K562 (cell line): Measurements from ENCODE around the gene WWC2. TPM values are rescaled to one million over a fixed set of nuclear protein-coding genes. Genes with fewer than 3 reads are reported as not detected.

Experiments used
- ATAC-seq: fragments of 200-7000 bp; cut with Tn5 transposase; 3 replicates; pipeline ENCODE4 v1.9.1; 2020; ENCODE audit warnings: moderate library complexity
- BruUV-seq: library from RNA; stranded (reverse); fragments of 400-500 nt; replicated peaks from 2 replicates; lab custom pipeline; 2021; lab: Mats Ljungman, UMichigan
- CTCF ChIA-PET: fragments of 300-600 bp; formaldehyde crosslinking; extraction: SDS; loops from one replicate; lab custom pipeline; 2021; ENCODE audit warnings: low intra/inter-chr PET ratio; lab: Yijun Ruan, JAX
- POLR2A ChIA-PET: fragments of 300-600, 350-650 bp; sonication (Branson Sonifier 250); formaldehyde crosslinking; extraction: SDS; loops from one replicate; lab custom pipeline; 2021; ENCODE audit warnings: antibody characterized with exemption, inconsistent platforms; lab: Yijun Ruan, JAX
- DNase-seq, 4 experiments: peaks; one replicate each; pipeline versions ENCODE4 v3.0.0 to v3.0.0-alpha.2; 2011 to 2018; ENCODE audit warnings: low spot score in 3 of 4, mixed read lengths in 3 of 4; ENCODE audit errors: extremely low read depth in 1 of 4
- FAIRE-seq: peaks from 2 replicates; lab custom pipeline; 2011; peaks lifted over from hg19 to GRCh38; lab: Jason Lieb, UNC
- H2AFZ ChIP-seq: 2 replicates; pipeline ENCODE4 v1.6.0; 2011; ENCODE audit warnings: low read depth, low read length, control low read depth, inconsistent platforms
- H3K27ac ChIP-seq: fragments of 200-600 bp; 3 replicates; pipeline ENCODE4 v1.8.0; 2011; ENCODE audit warnings: low read depth, mild to moderate bottlenecking, control low read depth, inconsistent platforms, low read length, moderate library complexity, mixed read lengths; ENCODE audit errors: extremely low read depth
- H3K27me3 ChIP-seq, 2 experiments: fragments of 300-600 bp in 1 of 2; 2 replicates in 1 of 2; 3 replicates in 1 of 2; pipeline versions ENCODE4 v1.6.0 to v1.8.0; 2011; ENCODE audit warnings: inconsistent platforms in 2 of 2, low read length in 2 of 2, mild to moderate bottlenecking in 1 of 2, mixed read lengths in 1 of 2, moderate library complexity in 1 of 2; ENCODE audit not compliant: control insufficient read depth in 2 of 2, insufficient read depth in 2 of 2
- H3K36me3 ChIP-seq: fragments of 300-600 bp; 3 replicates; pipeline ENCODE4 v1.8.0; 2011; ENCODE audit warnings: mild to moderate bottlenecking, low read length, inconsistent platforms; ENCODE audit not compliant: control insufficient read depth, insufficient read depth
- H3K4me1 ChIP-seq, 2 experiments: fragments of 200-600 bp in 1 of 2; replicated peaks in 1 of 2; 2 replicates in 1 of 2; 3 replicates in 1 of 2; pipeline versions ENCODE4 v1.5.1 to v1.8.0; 2011; ENCODE audit warnings: inconsistent platforms in 2 of 2, low read length in 2 of 2, mild to moderate bottlenecking in 1 of 2, mixed read lengths in 1 of 2, moderate library complexity in 1 of 2; ENCODE audit not compliant: control insufficient read depth in 2 of 2, insufficient read depth in 2 of 2
- H3K4me2 ChIP-seq: 2 replicates; pipeline ENCODE4 v1.6.1; 2011; ENCODE audit warnings: low read length, control low read depth, inconsistent platforms, mixed read lengths; ENCODE audit not compliant: insufficient read depth
- H3K4me3 ChIP-seq: fragments of 200-600 bp; sonication (generic), shearing (Covaris generic); 2 replicates; pipeline ENCODE4 v1.5.1; 2016; ENCODE audit warnings: control low read depth, inconsistent platforms
- H3K79me2 ChIP-seq: fragments of 200-600 bp; 3 replicates; pipeline ENCODE4 v1.8.0; 2011; ENCODE audit warnings: low read length, inconsistent platforms; ENCODE audit not compliant: control insufficient read depth, insufficient read depth
- H3K9ac ChIP-seq, 2 experiments: 2 replicates each; pipeline versions ENCODE4 v1.6.0 to v1.6.1; 2011; ENCODE audit warnings: low read depth in 2 of 2, low read length in 2 of 2, control low read depth in 1 of 2, inconsistent platforms in 1 of 2, mild to moderate bottlenecking in 1 of 2, mixed read lengths in 1 of 2; ENCODE audit not compliant: insufficient read depth in 1 of 2
- H3K9me1 ChIP-seq: one replicate; pipeline ENCODE4 v1.6.0; 2011; ENCODE audit warnings: inconsistent platforms, mild to moderate bottlenecking, low read length, moderate library complexity; ENCODE audit not compliant: control insufficient read depth, insufficient read depth
- H3K9me3 ChIP-seq: replicated peaks from 2 replicates; pipeline ENCODE4 v1.5.1; 2011; ENCODE audit warnings: low read depth, low read length, inconsistent platforms; ENCODE audit not compliant: control insufficient read depth, insufficient read depth
- H4K20me1 ChIP-seq: replicated peaks from 2 replicates; pipeline ENCODE4 v1.6.1; 2011; ENCODE audit warnings: low read length, inconsistent platforms, mixed read lengths; ENCODE audit not compliant: control insufficient read depth, insufficient read depth
- CCAR2 ChIP-seq: fragments of 200-400 bp; formaldehyde crosslinking; IDR thresholded peaks from 2 replicates; pipeline ENCODE4 v1.6.1; 2017; ENCODE audit warnings: mild to moderate bottlenecking, low read depth, low read length
- DPF2 ChIP-seq: fragments of 450-650 bp; IDR thresholded peaks from 2 replicates; pipeline ENCODE4 v1.6.1; 2016
- ELK3 ChIP-seq: fragments of 450-650 bp; formaldehyde crosslinking; IDR thresholded peaks from 2 replicates; pipeline ENCODE4 v1.4.0; 2020; ENCODE audit warnings: mild to moderate bottlenecking
- ESRRB ChIP-seq: fragments of 250-450 bp; sonication (Bioruptor Pico); IDR thresholded peaks from 2 replicates; pipeline ENCODE4 v1.5.0; 2020; ENCODE audit warnings: mild to moderate bottlenecking, moderate library complexity, borderline replicate concordance
- ETS1 ChIP-seq: conservative IDR thresholded peaks from 2 replicates; pipeline ENCODE4 v1.6.1; 2011; ENCODE audit warnings: low read depth, mild to moderate bottlenecking, low read length; ENCODE audit not compliant: control insufficient read depth
- GABPB2 ChIP-seq: fragments of 250-450 bp; sonication (Bioruptor Pico); conservative IDR thresholded peaks from 2 replicates; pipeline ENCODE4 v1.5.1; 2021; ENCODE audit warnings: mild to moderate bottlenecking
- GTF2B ChIP-seq: IDR thresholded peaks from 2 replicates; pipeline ENCODE4 v1.6.1; 2011; ENCODE audit not compliant: insufficient read length; ENCODE audit errors: extremely low read depth
- HMBOX1 ChIP-seq: sonication (generic); IDR thresholded peaks from 2 replicates; pipeline ENCODE4 v1.6.1; 2016
- KAT7 ChIP-seq: sonication (generic); formaldehyde crosslinking; IDR thresholded peaks from 2 replicates; pipeline ENCODE4 v1.8.0; 2022; ENCODE audit warnings: missing genetic modification reagents, mild to moderate bottlenecking, borderline replicate concordance
- KHSRP ChIP-seq: fragments of 450-650 bp; IDR thresholded peaks from 2 replicates; pipeline ENCODE4 v1.6.1; 2017
- MCM5 ChIP-seq: fragments of 450-650 bp; IDR thresholded peaks from 2 replicates; pipeline ENCODE4 v1.6.1; 2016; ENCODE audit warnings: low read depth
- MXD1 ChIP-seq: fragments of 250-450 bp; sonication (Bioruptor Pico); IDR thresholded peaks from 2 replicates; pipeline ENCODE4 v1.8.0; 2021; ENCODE audit warnings: borderline replicate concordance, mild to moderate bottlenecking, moderate library complexity; ENCODE audit not compliant: poor library complexity, severe bottlenecking
- PRPF4 ChIP-seq: fragments of 200-400 bp; formaldehyde crosslinking; IDR thresholded peaks from one replicate; pipeline ENCODE4 v1.6.1; 2017; ENCODE audit warnings: low read length, low read depth, mild to moderate bottlenecking; ENCODE audit not compliant: insufficient read depth, poor library complexity, severe bottlenecking
- SRF ChIP-seq, 2 experiments: fragments of 250-450, 450-650 bp in 1 of 2; sonication (Bioruptor Pico) in 1 of 2; sonication (generic) in 1 of 2; formaldehyde crosslinking; IDR thresholded peaks; 2 replicates each; pipeline versions ENCODE4 v1.5.0 to v1.5.1; 2020 to 2022; ENCODE audit warnings: mild to moderate bottlenecking in 1 of 2, missing genetic modification reagents in 1 of 2
- TEAD1 ChIP-seq, 2 experiments: fragments of 450-650 bp in 1 of 2; sonication (generic) in 1 of 2; formaldehyde crosslinking; IDR thresholded peaks; 2 replicates each; pipeline versions ENCODE4 v1.4.0 to v1.8.0; 2020 to 2022; ENCODE audit warnings: mild to moderate bottlenecking in 2 of 2, missing genetic modification reagents in 1 of 2
- TEAD4 ChIP-seq, 2 experiments: sonication (generic) in 1 of 2; formaldehyde crosslinking in 1 of 2; IDR thresholded peaks; 2 replicates each; pipeline versions ENCODE4 v1.6.1 to v1.8.0; 2012 to 2022; ENCODE audit warnings: borderline replicate concordance in 1 of 2, inconsistent platforms in 1 of 2, low read length in 1 of 2, mild to moderate bottlenecking in 1 of 2, missing genetic modification reagents in 1 of 2
- USF1 ChIP-seq: sonication (generic); formaldehyde crosslinking; IDR thresholded peaks from 2 replicates; pipeline ENCODE4 v1.9.0; 2022; ENCODE audit warnings: mild to moderate bottlenecking, missing genetic modification reagents
- WGBS: fragments of 100-300 bp; shearing (Covaris generic); methylation state at CpG from one replicate; pipeline ENCODE4 v1.1.6; 2016; ENCODE audit warnings: low coverage, mixed read lengths; ENCODE audit not compliant: insufficient coverage; ENCODE audit errors: missing lambda C conversion rate; 5-methylcytosine and 5-hydroxymethylcytosine counted together
- in situ Hi-C: fragments of 300-500 bp; cut with MboI; formaldehyde crosslinking; loops from 4 replicates; pipeline ENCODE4 v1.15.0; 2018; ENCODE audit warnings: inconsistent platforms, mixed read lengths
- intact Hi-C: fragments of 100-400 bp; cut with micrococcal nuclease; formaldehyde crosslinking; loops from 2 replicates; pipeline ENCODE4 v1.14.2; 2022
- polyA plus RNA-seq, 8 experiments: library from polyadenylated mRNA; depleted of rRNA in 4 of 8; stranded (reverse) in 5 of 8; unstranded in 3 of 8; fragments of >200 nt; fragmentation: Nextera tagmentation in 2 of 8; fragmentation: Illumina TruSeq in 1 of 8; extraction: Ambion mirVana in 2 of 8; extraction: Trizol in 1 of 8; gene quantifications; 2 replicates each; pipeline versions ENCODE4 v1.2.1 to v1.2.3, GENCODE V29; 2011 to 2014; ENCODE audit warnings: inconsistent platforms in 1 of 8, missing spikeins in 1 of 8
- total RNA-seq, 7 experiments: library from RNA; depleted of rRNA in 6 of 7; stranded (reverse); fragments of >200 nt in 6 of 7; fragmentation: Illumina TruSeq in 2 of 7; extraction: Trizol in 2 of 7; gene quantifications; 2 replicates each; pipeline versions ENCODE4 v1.2.1 to v1.2.3, GENCODE V29; 2011 to 2021; ENCODE audit warnings: low replicate concordance in 1 of 7

Gene WWC2
- total and polyA plus RNA-seq, 9 of the 15 experiments (the other 6 are each of a cell fraction or from before 2014, with no cell fraction given), result 3.7 to 39.4 (median 19.6) TPM

- Histone ChIP-seq H3K9me3 (no peaks in the 10 kb centered on the region), H4K20me1 (no peaks in the 10 kb centered on the region), H3K27ac (no peak overlapping the region), H3K4me2 (no peak overlapping the region), H3K9me1 (no peaks in the 10 kb centered on the region), H3K79me2 (no peaks in the 10 kb centered on the region), H3K9ac (no peak overlapping the region), H3K4me1 (no peaks in the 10 kb centered on the region), H3K36me3 (peaks cover 44% of the 10 kb centered on the region), H2AFZ (no peak overlapping the region), H3K4me3 (no peak overlapping the region)
- in situ Hi-C loops, result no loop called here
- intact Hi-C loops, result no loop called here
- CTCF ChIA-PET, result no interaction called here
- no TSS peak for BruUV-seq
- FAIRE-seq (no peak), DNase-seq (no peak)
- TF ChIP-seq SRF (CRISPR knock-in tag; IDR thresholded peaks at IDR 0.05) (no peak), KHSRP (no peak), KAT7 (CRISPR knock-in tag) (no peak), ESRRB (CRISPR knock-in tag) (no peak), DPF2 (no peak), ETS1 (no peak), MXD1 (CRISPR knock-in tag) (no peak), MCM5 (no peak), PRPF4 (no peak), GABPB2 (no peak), USF1 (CRISPR knock-in tag) (no peak), CCAR2 (no peak), TEAD4 (IDR thresholded peaks at IDR 0.05; ENCODE audit: low read length) (no peak), TEAD4 (CRISPR knock-in tag; IDR thresholded peaks at IDR 0.05; ENCODE audit: borderline replicate concordance) (no peak), HMBOX1 (no peak), ELK3 (CRISPR knock-in tag) (no peak), GTF2B (no peak), TEAD1 (CRISPR knock-in tag; IDR thresholded peaks at IDR 0.05) (no peak)
- TF ChIP-seq, all 486 proteins: peak for 0
- no peak for ATAC-seq
- POLR2A ChIA-PET, result no interaction called here
- WGBS, result 80% methylated on average over 6 of the region's 6 CpGs
- H3K27me3 ChIP-seq, result no peaks in the 10 kb centered on the region
Measured at GRCh38 chr4:183287677-183288076, 188.6 kb downstream of the WWC2 start.
